MM.1S (cell line): ENCODE results near the gene SLC5A11.

Experiments
- DNase-seq: peaks from one replicate; pipeline ENCODE4 v3.0.0-alpha.2; 2015
- H2AFZ ChIP-seq: fragments of 300-600 bp; sonication (generic); 2 replicates; pipeline ENCODE4 v1.6.0; 2016; ENCODE audit warnings: antibody characterized with exemption, low read length
- H3F3A ChIP-seq: fragments of 300-600 bp; sonication (generic); 2 replicates; pipeline ENCODE4 v1.6.1; 2016; ENCODE audit warnings: mild to moderate bottlenecking, antibody characterized with exemption, low read length, moderate library complexity, mixed read lengths; ENCODE audit not compliant: insufficient read depth
- H3K27ac ChIP-seq: fragments of 300-600 bp; sonication (generic); 2 replicates; pipeline ENCODE4 v1.5.1; 2016; ENCODE audit warnings: mild to moderate bottlenecking, low read length
- H3K27me3 ChIP-seq: fragments of 300-600 bp; sonication (generic); replicated peaks from 2 replicates; pipeline ENCODE4 v1.6.0; 2016; ENCODE audit warnings: low read length; ENCODE audit not compliant: insufficient read depth
- H3K36me3 ChIP-seq: fragments of 300-600 bp; sonication (generic); replicated peaks from 2 replicates; pipeline ENCODE4 v1.6.1; 2016; ENCODE audit warnings: mild to moderate bottlenecking, low read length, mixed read lengths; ENCODE audit not compliant: insufficient read depth
- H3K4me1 ChIP-seq: fragments of 300-600 bp; sonication (generic); 2 replicates; pipeline ENCODE4 v1.6.1; 2016; ENCODE audit warnings: low read length, mixed read lengths
- H3K4me2 ChIP-seq: fragments of 300-600 bp; sonication (generic); 2 replicates; pipeline ENCODE4 v1.6.0; 2016; ENCODE audit warnings: low read depth, low read length
- H3K4me3 ChIP-seq: fragments of 300-600 bp; sonication (generic); 2 replicates; pipeline ENCODE4 v1.5.1; 2016; ENCODE audit warnings: low read length, mixed read lengths
- H3K79me2 ChIP-seq: fragments of 300-600 bp; sonication (generic); 2 replicates; pipeline ENCODE4 v1.6.1; 2016; ENCODE audit warnings: mixed run types, low read length, mixed read lengths
- H3K9ac ChIP-seq: fragments of 300-600 bp; sonication (generic); 2 replicates; pipeline ENCODE4 v1.6.1; 2016; ENCODE audit warnings: low read length, mixed read lengths
- H3K9me2 ChIP-seq: fragments of 300-600 bp; sonication (generic); replicated peaks from 2 replicates; pipeline ENCODE4 v1.6.1; 2016; ENCODE audit warnings: mild to moderate bottlenecking, low read length, mixed read lengths; ENCODE audit not compliant: insufficient read depth
- H3K9me3 ChIP-seq: fragments of 300-600 bp; sonication (generic); replicated peaks from 2 replicates; pipeline ENCODE4 v1.6.1; 2016; ENCODE audit warnings: mild to moderate bottlenecking, low read length, mixed read lengths; ENCODE audit not compliant: insufficient read depth
- H4K20me1 ChIP-seq: fragments of 300-600 bp; sonication (generic); 2 replicates; pipeline ENCODE4 v1.6.1; 2016; ENCODE audit warnings: mild to moderate bottlenecking, low read length, moderate library complexity, mixed read lengths; ENCODE audit not compliant: insufficient read depth
- EZH2 ChIP-seq: fragments of 300-600 bp; sonication (generic); optimal IDR thresholded peaks from 2 replicates; pipeline ENCODE3; 2017; ENCODE audit warnings: low read depth, mild to moderate bottlenecking, antibody characterized with exemption, low read length, mixed read lengths
- EZH2phosphoT487 ChIP-seq: fragments of 300-600 bp; sonication (generic); IDR thresholded peaks from 2 replicates; pipeline ENCODE4 v1.6.1; 2018; ENCODE audit warnings: antibody characterized with exemption, low read length
- TF ChIP-seq, protein P1 (sequence below): fragments of 300-600 bp; sonication (generic); IDR thresholded peaks from 2 replicates; pipeline ENCODE4 v1.5.1; 2016; ENCODE audit warnings: antibody characterized with exemption, low read length, mixed read lengths

The SLC5A11 gene

GRCh38 chr16:24944206-24944605 is 98.4 kb downstream of the SLC5A11 start:
- Histone ChIP-seq H3K27ac (no peak overlapping the region), H3F3A (no peaks in the 10 kb centered on the region), H3K36me3 (no peaks in the 10 kb centered on the region), H3K4me1 (no peaks in the 10 kb centered on the region), H2AFZ (no peak overlapping the region), H3K4me3 (no peak overlapping the region), H3K27me3 (no peaks in the 10 kb centered on the region), H3K79me2 (no peaks in the 10 kb centered on the region), H3K9me3 (no peaks in the 10 kb centered on the region), H3K9me2 (no peaks in the 10 kb centered on the region), H3K4me2 (no peak overlapping the region), H4K20me1 (no peaks in the 10 kb centered on the region), H3K9ac (no peak overlapping the region)
- TF ChIP-seq EZH2phosphoT487, result no peak
- TF ChIP-seq EZH2, result no peak
- TF ChIP-seq, protein P1, sequence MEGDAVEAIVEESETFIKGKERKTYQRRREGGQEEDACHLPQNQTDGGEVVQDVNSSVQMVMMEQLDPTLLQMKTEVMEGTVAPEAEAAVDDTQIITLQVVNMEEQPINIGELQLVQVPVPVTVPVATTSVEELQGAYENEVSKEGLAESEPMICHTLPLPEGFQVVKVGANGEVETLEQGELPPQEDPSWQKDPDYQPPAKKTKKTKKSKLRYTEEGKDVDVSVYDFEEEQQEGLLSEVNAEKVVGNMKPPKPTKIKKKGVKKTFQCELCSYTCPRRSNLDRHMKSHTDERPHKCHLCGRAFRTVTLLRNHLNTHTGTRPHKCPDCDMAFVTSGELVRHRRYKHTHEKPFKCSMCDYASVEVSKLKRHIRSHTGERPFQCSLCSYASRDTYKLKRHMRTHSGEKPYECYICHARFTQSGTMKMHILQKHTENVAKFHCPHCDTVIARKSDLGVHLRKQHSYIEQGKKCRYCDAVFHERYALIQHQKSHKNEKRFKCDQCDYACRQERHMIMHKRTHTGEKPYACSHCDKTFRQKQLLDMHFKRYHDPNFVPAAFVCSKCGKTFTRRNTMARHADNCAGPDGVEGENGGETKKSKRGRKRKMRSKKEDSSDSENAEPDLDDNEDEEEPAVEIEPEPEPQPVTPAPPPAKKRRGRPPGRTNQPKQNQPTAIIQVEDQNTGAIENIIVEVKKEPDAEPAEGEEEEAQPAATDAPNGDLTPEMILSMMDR, result no peak
- no peak for DNase-seq

DNA sequence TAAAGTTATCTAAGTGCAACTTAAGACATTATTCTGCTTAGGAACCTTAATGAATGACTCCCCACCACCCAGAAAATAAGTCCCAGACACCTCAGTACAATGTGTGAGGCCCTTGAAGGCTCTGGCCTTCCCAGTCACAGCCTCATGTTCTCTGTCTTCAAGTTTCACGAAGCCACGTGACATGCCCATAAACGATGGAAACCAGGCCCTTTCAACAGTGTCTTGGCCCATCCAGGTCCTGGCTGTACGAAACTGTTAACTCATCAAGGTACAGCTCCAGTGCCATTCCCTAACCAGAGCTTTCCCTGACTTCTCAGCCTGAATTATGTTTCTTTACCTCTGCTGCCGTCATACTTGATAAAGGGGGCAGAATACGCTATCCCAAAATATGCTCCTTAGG is 100.4 kb downstream of the SLC5A11 start:
- TF ChIP-seq, protein P1, result no peak
- no peak for TF ChIP-seq EZH2
- no peak for TF ChIP-seq EZH2phosphoT487

GRCh38 chr16:24950275-24950674 is 104.5 kb downstream of the SLC5A11 start:
- no peaks in the 10 kb centered on the region for H3K9me2 ChIP-seq
- H3F3A ChIP-seq, result no peaks in the 10 kb centered on the region
- DNase-seq, result no peak
- no peaks in the 10 kb centered on the region for H4K20me1 ChIP-seq
- no peaks in the 10 kb centered on the region for H3K27me3 ChIP-seq
- no peak overlapping the region for H3K4me2 ChIP-seq
- TF ChIP-seq EZH2phosphoT487, result no peak
- TF ChIP-seq, protein P1, result no peak
- TF ChIP-seq EZH2, result no peak
- no peak overlapping the region for H3K4me3 ChIP-seq
- no peak overlapping the region for H2AFZ ChIP-seq
- no peak overlapping the region for H3K27ac ChIP-seq
- no peaks in the 10 kb centered on the region for H3K36me3 ChIP-seq
- no peaks in the 10 kb centered on the region for H3K4me1 ChIP-seq
- H3K9me3 ChIP-seq, result no peaks in the 10 kb centered on the region
- H3K79me2 ChIP-seq, result no peaks in the 10 kb centered on the region
- no peak overlapping the region for H3K9ac ChIP-seq

More for the DNA sequence above, 100.4 kb downstream of the SLC5A11 start:
- H3K36me3 ChIP-seq, result no peaks in the 10 kb centered on the region
- H3K27ac ChIP-seq, result no peak overlapping the region
- no peaks in the 10 kb centered on the region for H3K9me2 ChIP-seq
- H3K79me2 ChIP-seq, result no peaks in the 10 kb centered on the region
- no peak overlapping the region for H3K4me3 ChIP-seq
- no peaks in the 10 kb centered on the region for H4K20me1 ChIP-seq
- H3K27me3 ChIP-seq, result no peaks in the 10 kb centered on the region
- no peak overlapping the region for H2AFZ ChIP-seq
- H3K9ac ChIP-seq, result no peak overlapping the region
- H3F3A ChIP-seq, result no peaks in the 10 kb centered on the region
- no peaks in the 10 kb centered on the region for H3K4me1 ChIP-seq
- DNase-seq, result no peak
- H3K9me3 ChIP-seq, result no peaks in the 10 kb centered on the region
- no peak overlapping the region for H3K4me2 ChIP-seq
